Left ventricle myocardium inferior (tissue), 1 donor: ENCODE results near the gene ZFPL1. TPM values are rescaled to one million over a fixed set of nuclear protein-coding genes. Genes with fewer than 3 reads are reported as not detected.

Experiments
- DNase-seq: peaks from one replicate; pipeline ENCODE4 v3.0.0-alpha.2; 2020
- H3K27ac ChIP-seq: fragments of 200-600 bp; replicated peaks from 2 replicates; pipeline ENCODE4 v1.8.0; 2021
- H3K27me3 ChIP-seq: fragments of 200-600 bp; 2 replicates; pipeline ENCODE4 v1.8.0; 2021; ENCODE audit warnings: low read depth
- H3K36me3 ChIP-seq: fragments of 200-600 bp; 2 replicates; pipeline ENCODE4 v1.8.0; 2021
- H3K4me1 ChIP-seq: fragments of 200-600 bp; 2 replicates; pipeline ENCODE4 v1.8.0; 2021
- H3K4me3 ChIP-seq: fragments of 200-600 bp; 2 replicates; pipeline ENCODE4 v1.8.0; 2021; ENCODE audit warnings: mild to moderate bottlenecking, moderate library complexity
- H3K9me3 ChIP-seq: fragments of 200-600 bp; replicated peaks from 2 replicates; pipeline ENCODE4 v1.8.0; 2021
- CTCF ChIP-seq: fragments of 200-600 bp; IDR thresholded peaks from 2 replicates; pipeline ENCODE4 v1.8.0; 2021; ENCODE audit warnings: antibody characterized with exemption, mild to moderate bottlenecking, borderline replicate concordance
- intact Hi-C: fragments of 100-400 bp; cut with micrococcal nuclease; formaldehyde crosslinking; loops from one replicate; pipeline ENCODE4 v1.11.0; 2022
- total RNA-seq: library from RNA; stranded (reverse); fragmentation: NEBNext Ultra II Directional; extraction: Animal tissue kit (Norgen Biotek cat#: 25700); gene quantifications from one replicate; pipeline ENCODE4 v1.2.1, GENCODE V29; 2021
- donor health status: DM: no; HTN: yes; CAD: no; lungs with severe emphysema.

ZFPL1 gene
- total RNA-seq, 1 donor from 2014 or later = 23.1 TPM

DNA sequence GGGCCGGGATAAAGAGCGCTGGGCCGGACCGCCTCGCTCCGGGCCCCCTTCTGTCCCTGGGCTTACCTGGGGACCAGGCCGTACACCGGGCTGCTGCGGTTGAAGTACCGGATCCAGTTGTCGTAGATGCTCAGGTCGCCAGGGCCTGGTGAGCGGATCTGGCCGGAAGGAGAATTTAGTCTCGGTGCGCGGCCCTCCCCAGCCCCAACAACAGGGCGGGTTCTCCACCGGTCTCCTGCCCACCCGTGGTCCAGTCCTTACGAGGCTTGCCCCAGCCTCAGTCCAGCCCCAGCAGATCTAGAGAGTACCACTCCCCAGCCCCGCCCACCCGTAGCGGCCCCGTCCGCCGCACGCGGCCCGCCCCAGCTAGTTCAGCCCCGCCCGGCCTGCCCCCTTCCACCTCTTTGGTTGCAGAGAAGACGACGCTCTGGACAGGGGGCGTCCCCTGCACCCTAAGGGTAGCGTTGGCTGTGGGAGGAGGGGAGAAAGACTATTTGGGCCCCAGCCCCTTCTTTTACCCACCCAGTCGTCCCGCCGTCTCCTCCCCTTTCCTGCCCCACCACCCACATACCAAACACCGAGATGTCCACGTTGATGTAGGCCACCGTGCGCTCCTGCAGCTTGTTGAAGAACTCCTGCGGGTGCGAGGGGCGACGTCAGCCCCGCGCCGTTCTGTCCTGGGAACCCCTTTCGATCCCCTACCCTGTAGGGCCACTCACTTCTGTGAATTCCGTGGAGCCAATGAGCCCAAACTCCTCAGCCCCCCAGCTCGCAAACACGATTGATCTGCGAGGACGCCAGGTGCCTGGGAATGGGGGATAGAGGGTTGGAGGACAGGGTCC lies 36.2 kb upstream of the ZFPL1 start:
- Histone ChIP-seq H3K27ac (peak overlapping the region; percentile 52), H3K9me3 (no peaks in the 10 kb centered on the region), H3K27me3 (peaks cover 16% of the 10 kb centered on the region), H3K4me3 (peak overlapping the region; percentile 71), H3K36me3 (peaks cover 13% of the 10 kb centered on the region), H3K4me1 (peaks cover 32% of the 10 kb centered on the region)
- peak; percentile 29 for DNase-seq
- no peak for TF ChIP-seq CTCF
- intact Hi-C loops = no loop called here

- Histone ChIP-seq H3K27me3 (peaks cover 24% of the 10 kb centered on the region), H3K4me1 (peaks cover 18% of the 10 kb centered on the region), H3K4me3 (no peak overlapping the region), H3K9me3 (no peaks in the 10 kb centered on the region), H3K27ac (no peak overlapping the region), H3K36me3 (no peaks in the 10 kb centered on the region)
- intact Hi-C loops = no loop called here
- no peak for TF ChIP-seq CTCF
- DNase-seq = no peak
These were observed 32.6 kb upstream of the ZFPL1 start for GRCh38 chr11:65051398-65051858.

DNA sequence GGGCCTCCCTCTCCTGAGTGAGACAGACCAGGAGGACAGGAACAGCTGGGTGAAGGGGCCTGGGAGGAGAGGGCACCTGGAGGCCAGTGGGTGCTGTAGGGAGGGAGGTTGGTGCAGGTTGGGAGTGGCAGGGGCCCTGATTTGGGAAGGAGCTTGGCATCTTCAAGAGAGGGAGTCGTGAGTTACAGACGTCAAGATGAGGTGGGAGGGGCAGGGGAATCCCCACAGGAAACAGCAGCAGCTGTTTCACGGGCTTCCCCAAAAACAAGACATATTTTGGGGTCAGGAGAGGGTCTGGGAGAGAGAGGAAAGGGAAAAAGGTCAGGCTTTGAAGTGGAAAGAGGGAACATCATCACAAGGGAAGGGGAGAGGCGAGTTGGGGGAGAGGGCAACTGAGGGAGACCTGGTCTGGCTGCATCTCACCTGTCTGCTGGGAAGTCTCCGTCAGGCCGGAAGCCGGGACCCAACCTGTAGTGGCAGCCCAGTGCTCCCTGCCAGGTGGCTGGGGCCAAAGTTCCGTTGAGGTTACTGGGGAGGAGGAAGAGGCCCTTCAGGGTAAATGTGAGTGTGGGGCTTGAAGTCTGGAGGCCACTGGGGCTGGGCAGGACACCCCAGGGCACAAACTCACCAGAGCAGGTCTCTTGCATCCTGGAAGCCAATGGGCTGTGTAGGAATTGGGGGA lies 30.1 kb upstream of the ZFPL1 start:
- Histone ChIP-seq H3K9me3 (no peaks in the 10 kb centered on the region), H3K27ac (no peak overlapping the region), H3K4me1 (no peaks in the 10 kb centered on the region), H3K27me3 (peaks cover 16% of the 10 kb centered on the region), H3K36me3 (no peaks in the 10 kb centered on the region), H3K4me3 (no peak overlapping the region)
- no peak for DNase-seq
- TF ChIP-seq CTCF = no peak
- intact Hi-C loops = no loop called here

DNA sequence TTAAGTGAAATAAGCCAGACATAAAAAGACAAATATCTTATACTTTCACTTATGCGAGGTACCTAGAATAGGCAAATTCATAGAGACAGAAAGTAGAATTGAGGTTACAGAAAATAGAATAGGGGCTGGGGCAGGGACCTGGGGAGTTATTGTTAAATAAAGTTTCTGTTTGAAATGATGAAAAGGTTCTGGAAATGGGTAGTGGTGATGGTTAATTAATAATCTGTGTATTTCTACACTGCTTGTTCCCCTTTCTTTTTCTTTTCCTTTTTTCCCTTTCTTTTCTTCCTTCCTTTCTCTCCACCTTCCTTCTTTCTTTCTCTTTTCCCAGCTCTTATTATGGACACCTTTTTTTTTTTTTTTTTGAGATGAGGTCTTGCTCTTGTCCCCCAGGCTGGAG lies 28.5 kb upstream of the ZFPL1 start:
- Histone ChIP-seq H3K27me3 (peaks cover 16% of the 10 kb centered on the region), H3K9me3 (no peaks in the 10 kb centered on the region), H3K4me1 (no peaks in the 10 kb centered on the region), H3K27ac (no peak overlapping the region), H3K4me3 (no peak overlapping the region), H3K36me3 (no peaks in the 10 kb centered on the region)
- TF ChIP-seq CTCF = no peak
- DNase-seq = no peak
- intact Hi-C loops = no loop called here

DNA sequence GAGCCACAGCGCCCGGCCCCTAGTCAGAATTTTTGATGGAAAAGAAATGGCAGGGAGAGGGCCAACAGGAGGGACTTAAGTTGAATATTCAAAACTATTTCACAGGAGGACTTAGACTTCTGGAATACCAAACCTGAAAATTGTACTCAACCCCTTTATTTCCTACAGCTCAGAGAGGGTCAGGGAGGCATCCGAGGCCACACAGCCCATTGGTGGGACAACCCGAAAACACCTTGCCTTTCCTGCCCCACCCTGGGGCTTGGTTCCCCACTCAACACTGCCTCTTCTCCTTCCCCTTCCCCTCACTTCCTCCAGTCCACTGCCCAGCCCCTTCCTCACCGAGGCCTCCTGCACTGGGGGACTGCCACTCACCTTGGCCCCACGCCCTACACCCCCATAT lies 27.0 kb upstream of the ZFPL1 start:
- no peak overlapping the region for H3K4me3 ChIP-seq
- no peak for DNase-seq

More for the DNA sequence above, 27.0 kb upstream of the ZFPL1 start:
- no peaks in the 10 kb centered on the region for H3K9me3 ChIP-seq
- H3K4me1 ChIP-seq = no peaks in the 10 kb centered on the region
- no peak overlapping the region for H3K27ac ChIP-seq
- H3K36me3 ChIP-seq = no peaks in the 10 kb centered on the region
- intact Hi-C loops = no loop called here
- no peak for TF ChIP-seq CTCF
- H3K27me3 ChIP-seq = peaks cover 16% of the 10 kb centered on the region
